GM19452 (cell line): ENCODE results near the gene GPR25.

Experiments
- ATAC-seq: cut with Tn5 transposase; IDR thresholded peaks from one replicate; pipeline ENCODE4 v1.9.1; 2021; ENCODE audit not compliant: unreplicated experiment

Gene GPR25

GRCh38 chr1:200869753-200870391, 2.9 kb upstream of the GPR25 start:
- ATAC-seq: peak; percentile 42

- no peak for ATAC-seq
Observed at GRCh38 chr1:200873116-200873670, 412 bp downstream of the GPR25 start.

- no peak for ATAC-seq
Observed at GRCh38 chr1:200873671-200874397, 1.1 kb downstream of the GPR25 start.

GRCh38 chr1:200874694-200875093, 1.9 kb downstream of the GPR25 start:
- no peak for ATAC-seq

GRCh38 chr1:200875416-200875815, 2.6 kb downstream of the GPR25 start:
- ATAC-seq: no peak

- no peak for ATAC-seq
Observed at GRCh38 chr1:200877010-200877409, 4.2 kb downstream of the GPR25 start.

GRCh38 chr1:200877839-200878551, 5.2 kb downstream of the GPR25 start:
- ATAC-seq: peak; percentile 64

- peak; percentile 70 for ATAC-seq
Observed at GRCh38 chr1:200880212-200880611, 7.4 kb downstream of the GPR25 start.

GRCh38 chr1:200883118-200883517, 10.3 kb downstream of the GPR25 start:
- ATAC-seq: no peak

GRCh38 chr1:200885623-200886402, 13.0 kb downstream of the GPR25 start:
- ATAC-seq: no peak

GRCh38 chr1:200886594-200886993, 13.8 kb downstream of the GPR25 start:
- ATAC-seq: no peak

- ATAC-seq: no peak
Observed at GRCh38 chr1:200887036-200887435, 14.3 kb downstream of the GPR25 start.

- no peak for ATAC-seq
Observed at GRCh38 chr1:200887772-200888348, 15.1 kb downstream of the GPR25 start.

- ATAC-seq: peak; percentile 88
Observed at GRCh38 chr1:200888349-200888838, 15.6 kb downstream of the GPR25 start.

- ATAC-seq: no peak
Observed at GRCh38 chr1:200889571-200889970, 16.8 kb downstream of the GPR25 start.

GRCh38 chr1:200890027-200890426, 17.2 kb downstream of the GPR25 start:
- no peak for ATAC-seq

- ATAC-seq: no peak
Observed at GRCh38 chr1:200890818-200891773, 18.3 kb downstream of the GPR25 start.

GRCh38 chr1:200891774-200892157, 19.0 kb downstream of the GPR25 start:
- ATAC-seq: no peak

GRCh38 chr1:200892546-200892945, 19.8 kb downstream of the GPR25 start:
- ATAC-seq: no peak
